GM19455 (cell line): ENCODE measurements around the gene CDCA8.
"Not testable (repeated sequence)": the region's sequence is repeated elsewhere in the genome, so short reads cannot be mapped to it uniquely, and the experiment has no call there.

Experiments
- ATAC-seq: cut with Tn5 transposase; IDR thresholded peaks from one replicate; pipeline ENCODE4 v1.9.1; 2021; ENCODE audit not compliant: unreplicated experiment

The CDCA8 gene

GRCh38 chr1:37732111-37732780 is 39.9 kb downstream of the CDCA8 start:
- ATAC-seq: no peak

DNA sequence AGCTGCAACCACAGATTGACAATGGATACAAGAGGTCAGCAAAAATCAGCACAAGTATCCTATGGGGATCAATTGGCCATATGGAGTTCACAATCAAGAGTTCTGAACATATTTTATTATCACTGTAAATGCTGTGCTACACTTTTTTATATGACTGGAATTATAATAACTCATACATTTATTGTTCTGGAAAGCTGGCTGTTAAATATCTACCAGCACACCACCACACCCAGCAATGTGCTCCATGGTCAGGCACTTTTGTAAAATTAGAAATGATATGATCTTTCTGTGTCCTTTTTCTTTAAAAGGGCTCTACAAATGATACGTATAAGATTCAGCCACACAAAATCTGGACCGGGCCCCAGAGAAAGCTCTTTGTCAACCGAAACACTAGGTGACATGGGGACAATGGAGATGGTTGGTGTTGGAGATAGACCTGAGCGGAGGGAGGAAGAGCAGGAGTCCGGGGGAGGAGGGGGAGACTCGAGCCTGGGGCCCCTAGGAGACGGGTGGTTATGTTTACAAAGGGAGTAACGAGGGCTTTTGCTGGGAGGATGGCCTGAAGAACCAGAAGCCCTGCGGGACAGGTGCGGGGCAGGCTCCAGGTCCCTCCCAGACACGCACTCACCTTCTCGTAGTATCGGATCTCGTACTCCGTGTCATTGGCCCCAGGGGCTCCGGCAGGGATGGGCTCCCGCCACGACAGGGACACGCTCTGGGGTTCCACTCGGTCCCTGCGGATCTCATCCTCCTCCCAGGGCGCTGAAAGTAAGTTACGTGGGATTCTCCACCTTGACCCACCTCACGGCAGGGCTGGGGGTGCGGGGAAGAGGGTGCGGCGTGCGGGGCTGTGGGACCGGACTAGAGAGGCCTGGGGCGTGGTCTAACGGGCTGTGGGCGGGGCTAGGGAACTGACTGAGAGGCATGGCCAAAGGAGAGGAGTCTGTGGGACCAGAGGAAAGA is 42.6 kb downstream of the CDCA8 start:
- no peak for ATAC-seq

- ATAC-seq: not testable (repeated sequence)
Observed at GRCh38 chr1:37737975-37738374, 45.7 kb downstream of the CDCA8 start.

GRCh38 chr1:37738619-37739018 is 46.3 kb downstream of the CDCA8 start:
- ATAC-seq: not testable (repeated sequence)

GRCh38 chr1:37739222-37739621 is 46.9 kb downstream of the CDCA8 start:
- ATAC-seq: no peak

- no peak for ATAC-seq
Observed at GRCh38 chr1:37741130-37741529, 48.8 kb downstream of the CDCA8 start.

DNA sequence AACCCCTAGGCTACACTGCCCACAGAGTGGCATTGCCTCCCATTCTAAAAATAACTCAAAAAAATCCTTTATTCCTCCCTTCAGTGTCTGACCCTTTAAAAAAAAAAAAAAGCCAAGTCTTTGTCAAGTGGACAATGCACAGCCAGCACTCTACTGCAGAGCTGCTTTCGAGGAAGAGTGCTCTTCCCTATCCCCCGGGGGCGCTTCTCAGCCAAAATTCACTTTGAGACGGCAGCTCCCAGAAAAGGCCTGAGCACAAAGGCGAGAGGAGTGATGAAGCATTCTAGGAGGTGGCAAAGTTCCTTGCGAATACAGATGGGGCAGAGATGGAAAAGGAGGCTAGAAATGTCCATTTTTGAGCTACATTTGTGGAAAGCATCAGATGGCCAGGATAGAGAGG is 49.3 kb downstream of the CDCA8 start:
- no peak for ATAC-seq

GRCh38 chr1:37746806-37747205 is 54.5 kb downstream of the CDCA8 start:
- no peak for ATAC-seq

DNA sequence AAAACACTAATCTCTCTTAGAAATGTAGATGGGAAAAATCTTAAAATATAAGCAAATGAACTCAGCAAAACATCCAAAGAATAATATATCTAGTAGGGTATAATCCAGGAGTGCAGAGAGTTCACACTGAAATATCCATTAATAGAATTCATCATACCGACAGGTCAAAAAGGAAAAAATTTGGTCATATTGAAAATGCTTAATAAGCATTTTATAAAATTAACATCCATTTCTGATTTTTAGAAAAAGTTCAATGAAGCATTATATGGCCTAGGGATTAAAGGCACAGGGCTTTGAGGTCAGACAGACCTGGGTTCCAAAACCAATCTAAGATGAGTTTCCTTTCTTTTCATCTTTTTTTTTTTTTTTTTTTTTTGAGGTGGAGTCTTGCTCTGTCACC is 56.2 kb downstream of the CDCA8 start:
- ATAC-seq: no peak

DNA sequence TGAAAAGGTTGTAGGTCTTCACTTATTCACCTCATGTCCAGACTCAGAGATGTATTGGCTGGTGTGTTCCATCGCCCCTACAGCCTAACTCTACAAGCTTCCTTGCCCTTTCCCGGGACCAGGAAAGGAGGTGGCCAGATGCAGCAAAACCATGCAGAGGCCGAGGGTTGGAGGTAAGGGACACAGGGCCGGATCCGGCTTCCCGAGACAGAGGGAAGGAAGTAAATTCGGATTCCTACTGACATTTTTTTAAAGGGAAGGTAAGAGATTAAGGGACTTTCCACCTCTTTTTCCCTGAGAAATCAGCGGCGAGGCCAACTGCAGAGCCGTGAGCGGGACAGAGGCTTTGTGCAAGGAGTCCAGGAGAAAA is 59.9 kb downstream of the CDCA8 start:
- no peak for ATAC-seq

DNA sequence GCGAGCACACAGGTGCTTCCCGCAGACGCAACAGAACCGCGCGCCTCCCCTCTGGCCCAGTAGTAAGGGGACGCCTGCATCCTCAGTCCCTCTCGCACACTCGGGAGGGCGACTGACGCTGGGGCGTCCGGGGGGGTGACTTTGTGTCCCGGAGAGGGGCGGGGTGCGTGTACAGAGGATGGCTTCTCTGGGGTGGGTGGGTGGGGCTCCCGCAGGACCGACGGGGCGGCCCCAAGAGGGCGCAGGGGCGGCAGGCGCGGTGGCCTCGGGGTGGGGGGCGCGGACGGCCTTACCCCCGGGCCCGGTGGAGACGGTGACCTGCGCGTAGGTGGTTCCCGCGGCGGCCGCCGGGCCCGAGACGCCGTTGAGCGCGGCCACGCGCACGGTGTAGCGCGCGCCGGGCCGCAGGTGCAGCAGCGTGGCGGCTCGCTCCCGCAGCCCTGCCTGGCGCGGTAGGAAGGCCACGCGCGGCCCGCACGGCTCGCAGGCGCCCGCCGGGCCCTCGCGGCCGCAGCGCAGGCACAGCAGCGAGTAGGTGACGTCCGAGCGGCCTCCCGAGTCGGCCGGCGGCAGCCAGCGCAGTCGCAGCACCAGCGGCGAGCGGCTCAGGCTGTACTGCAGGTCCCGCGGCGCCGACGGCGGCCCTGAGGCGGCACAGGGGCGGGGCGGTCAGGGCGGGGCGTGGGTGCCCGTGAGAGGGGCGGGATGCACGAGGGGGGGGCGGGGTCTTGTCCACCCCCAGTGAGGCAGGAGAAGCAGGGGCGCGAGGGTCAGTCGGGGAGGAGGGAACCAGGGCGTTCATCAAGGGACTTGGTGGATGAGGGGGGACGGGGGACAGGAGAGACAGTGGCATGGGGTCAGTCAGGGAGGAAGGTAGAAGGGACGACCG is 60.5 kb downstream of the CDCA8 start:
- ATAC-seq: no peak

- no peak for ATAC-seq
Observed at GRCh38 chr1:37753473-37754321, 61.4 kb downstream of the CDCA8 start.

GRCh38 chr1:37755290-37755689 is 63.0 kb downstream of the CDCA8 start:
- ATAC-seq: no peak

- no peak for ATAC-seq
Observed at GRCh38 chr1:37755951-37756560, 63.7 kb downstream of the CDCA8 start.
